DMS 273 (cell line): Measurements from ENCODE around the gene AUTS2.

Experiments
- DNase-seq: peaks from one replicate; lab custom pipeline; 2025; ENCODE audit not compliant: unreplicated experiment; lab: John Stamatoyannopoulos, UW

Gene AUTS2

GRCh38 chr7:70466725-70467364 is 868.6 kb downstream of the AUTS2 start:
- DNase-seq: no peak

- no peak for DNase-seq
Measured at GRCh38 chr7:70470746-70471145, 872.5 kb downstream of the AUTS2 start.

GRCh38 chr7:70472601-70473237 is 874.4 kb downstream of the AUTS2 start:
- DNase-seq: no peak

GRCh38 chr7:70474639-70475234 is 876.5 kb downstream of the AUTS2 start:
- DNase-seq: peak; percentile 50

GRCh38 chr7:70477036-70478010 is 879.0 kb downstream of the AUTS2 start:
- no peak for DNase-seq

GRCh38 chr7:70479153-70480021 is 881.1 kb downstream of the AUTS2 start:
- no peak for DNase-seq

GRCh38 chr7:70480927-70481569 is 882.8 kb downstream of the AUTS2 start:
- no peak for DNase-seq

- DNase-seq: no peak
Measured at GRCh38 chr7:70481570-70482123, 883.4 kb downstream of the AUTS2 start.

- DNase-seq: no peak
Measured at GRCh38 chr7:70484255-70484654, 886.0 kb downstream of the AUTS2 start.

- DNase-seq: no peak
Measured at GRCh38 chr7:70486977-70487376, 888.7 kb downstream of the AUTS2 start.

- no peak for DNase-seq
Measured at GRCh38 chr7:70487428-70487827, 889.2 kb downstream of the AUTS2 start.

- DNase-seq: no peak
Measured at GRCh38 chr7:70487886-70488285, 889.6 kb downstream of the AUTS2 start.

GRCh38 chr7:70489813-70490212 is 891.5 kb downstream of the AUTS2 start:
- DNase-seq: peak; percentile 37

GRCh38 chr7:70492625-70493024 is 894.4 kb downstream of the AUTS2 start:
- peak; percentile 64 for DNase-seq

- no peak for DNase-seq
Measured at GRCh38 chr7:70494225-70495032, 896.2 kb downstream of the AUTS2 start.

GRCh38 chr7:70495033-70495376 is 896.7 kb downstream of the AUTS2 start:
- no peak for DNase-seq

- DNase-seq: no peak
Measured at GRCh38 chr7:70497793-70498192, 899.5 kb downstream of the AUTS2 start.

- peak; percentile 79 for DNase-seq
Measured at GRCh38 chr7:70498232-70498992, 900.1 kb downstream of the AUTS2 start.
